Stomach (tissue), 9 donors: ENCODE data around the gene MAPT. TPM values are rescaled to one million over a fixed set of nuclear protein-coding genes. Genes with fewer than 3 reads are reported as not detected.

Source experiments
- DNase-seq, 2 donors: peaks; one replicate each; pipeline versions ENCODE4 v3.0.0 to v3.0.0-alpha.2; 2013 to 2019
- H3K27ac ChIP-seq, 5 donors: fragments of 200-600 bp in 4 of 5; sonication (generic) in 4 of 5; one replicate each; pipeline ENCODE4 v1.5.1; 2013 to 2019; ENCODE audit warnings: mild to moderate bottlenecking in 1 of 5, moderate library complexity in 1 of 5
- H3K27me3 ChIP-seq, 3 donors: fragments of 200-600 bp; sonication (generic); one replicate each; pipeline ENCODE4 v1.5.1; 2017 to 2019; ENCODE audit warnings: mixed run types in 1 of 3
- H3K36me3 ChIP-seq, 4 donors: fragments of 200-600 bp; sonication (generic); 1 replicate in 3 of 4; 2 replicates in 1 of 4; pipeline ENCODE4 v1.5.1; 2016 to 2019
- H3K4me1 ChIP-seq, 4 donors: fragments of 200-600 bp; sonication (generic); one replicate each; pipeline ENCODE4 v1.5.1; 2016 to 2019
- H3K4me3 ChIP-seq, 4 donors: fragments of 200-600 bp; sonication (generic) in 3 of 4; one replicate each; pipeline ENCODE4 v1.5.1; 2016 to 2019; ENCODE audit warnings: mild to moderate bottlenecking in 1 of 4
- H3K9me3 ChIP-seq, 4 donors: fragments of 200-600 bp; sonication (generic); one replicate each; pipeline ENCODE4 v1.5.1; 2016 to 2019
- CTCF ChIP-seq, 7 experiments: fragments of 450-650 bp in 4 of 7; fragments of 200-600 bp in 3 of 7; sonication (generic) in 3 of 7; IDR thresholded peaks; one replicate each; pipeline ENCODE4 v1.5.1; 2016 to 2019; ENCODE audit warnings: antibody characterized with exemption in 7 of 7, control low read depth in 2 of 7, mild to moderate bottlenecking in 1 of 7
- EP300 ChIP-seq: sonication (generic); formaldehyde crosslinking; IDR thresholded peaks from one replicate; pipeline ENCODE4 v1.6.1; 2017; ENCODE audit warnings: antibody characterized with exemption
- POLR2A ChIP-seq, 4 donors: fragments of 450-650 bp; IDR thresholded peaks; one replicate each; pipeline ENCODE4 v1.6.1; 2016; ENCODE audit warnings: antibody characterized with exemption in 4 of 4, control low read depth in 2 of 4, mild to moderate bottlenecking in 1 of 4, moderate library complexity in 1 of 4
- POLR2AphosphoS5 ChIP-seq, 3 donors: sonication (generic); formaldehyde crosslinking; IDR thresholded peaks; one replicate each; pipeline ENCODE4 v1.6.1; 2016; ENCODE audit warnings: antibody characterized with exemption in 3 of 3
- WGBS, 5 donors: extraction: QIAGEN DNeasy Blood & Tissue Kit in 3 of 5; methylation state at CpG; one replicate each; pipeline versions ENCODE4 v1.1.5 to v1.1.7; 2013 to 2018; 5-methylcytosine and 5-hydroxymethylcytosine counted together
- intact Hi-C: fragments of 100-400 bp; cut with DNase I; formaldehyde crosslinking; loops from one replicate; pipeline ENCODE4 v1.15.1; 2023; ENCODE audit warnings: low total_unique reads
- polyA plus RNA-seq, 3 donors: library from polyadenylated mRNA; stranded (reverse); fragments of 200-250 nt; gene quantifications; one replicate each; pipeline ENCODE4 v1.2.3, GENCODE V29; 2013
- total RNA-seq, 5 donors: library from RNA; depleted of rRNA; stranded (reverse); fragments of >200 nt; gene quantifications; one replicate each; pipeline versions ENCODE4 v1.1.0 to v1.2.3, GENCODE V29; 2014 to 2016
- donor health status: healthy with polysubstance abuse.
- donor health status: Bipolar disorder and iron deficiency.
- donor health status: healthy.

Gene MAPT
- total and polyA plus RNA-seq, 8 donors: 0.44 to 4.1 (median 1.7) TPM; not detected in 1

DNA sequence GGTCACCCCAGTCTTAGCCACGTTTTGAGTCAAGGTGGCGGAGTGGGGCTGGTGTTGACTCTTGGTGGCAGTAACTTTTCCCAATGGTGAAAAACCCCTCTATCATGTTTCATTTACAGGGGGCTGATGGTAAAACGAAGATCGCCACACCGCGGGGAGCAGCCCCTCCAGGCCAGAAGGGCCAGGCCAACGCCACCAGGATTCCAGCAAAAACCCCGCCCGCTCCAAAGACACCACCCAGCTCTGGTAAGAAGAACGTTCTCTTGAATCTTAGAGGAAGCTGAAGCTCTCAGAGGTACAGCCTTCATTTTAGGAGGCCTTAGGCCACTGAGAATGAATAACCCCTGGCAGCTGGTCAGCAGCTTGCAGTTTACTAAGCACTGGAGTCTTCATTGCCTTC lies 97.0 kb downstream of the MAPT start:
- intact Hi-C loops: no loop called here
- no peak for DNase-seq
- 77 to 84% (median 82%) methylated on average over 10 of the region's 10 CpGs for WGBS, 5 donors
- H3K27me3 ChIP-seq: no peaks in the 10 kb centered on the region
- no peak overlapping the region for H3K4me3 ChIP-seq
- H3K9me3 ChIP-seq: no peaks in the 10 kb centered on the region
- H3K4me1 ChIP-seq: no peaks in the 10 kb centered on the region
- TF ChIP-seq POLR2A (IDR thresholded peaks at IDR 0.05) (no peak), EP300 (no peak)
- H3K27ac ChIP-seq: no peak overlapping the region
- no peaks in the 10 kb centered on the region for H3K36me3 ChIP-seq

DNA sequence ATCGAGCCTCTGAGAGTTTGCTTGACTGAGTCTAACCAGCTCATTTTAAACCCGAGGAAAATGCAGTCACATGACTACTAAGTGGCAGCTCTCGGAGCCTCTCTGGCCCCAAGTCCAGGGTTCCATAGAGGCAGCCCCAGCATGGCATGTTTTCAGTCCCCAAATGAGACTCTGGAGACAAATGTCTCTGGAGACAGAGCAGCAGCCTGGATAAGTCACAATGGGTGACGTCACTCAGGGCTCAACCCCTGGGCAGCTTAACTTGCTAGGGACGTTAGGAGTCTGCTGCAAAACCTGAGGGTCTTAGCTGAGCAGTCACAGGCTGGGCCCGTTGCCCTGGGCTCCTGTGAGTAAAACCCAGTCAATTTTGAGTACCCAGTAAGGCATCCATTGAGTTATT lies 97.8 kb downstream of the MAPT start:
- DNase-seq: no peak
- no peaks in the 10 kb centered on the region for H3K4me1 ChIP-seq
- no peak for TF ChIP-seq EP300
- no peak for TF ChIP-seq POLR2AphosphoS5 (IDR thresholded peaks at IDR 0.05)
- TF ChIP-seq POLR2A (IDR thresholded peaks at IDR 0.05): no peak
- no peak for TF ChIP-seq CTCF (IDR thresholded peaks at IDR 0.05)
- 62 to 70% (median 68%) methylated on average over 5 to 6 of the region's 6 CpGs for WGBS, 5 donors
- H3K9me3 ChIP-seq: no peaks in the 10 kb centered on the region
- H3K36me3 ChIP-seq: no peaks in the 10 kb centered on the region
- no peak overlapping the region for H3K27ac ChIP-seq
- H3K4me3 ChIP-seq: no peak overlapping the region
- no peaks in the 10 kb centered on the region for H3K27me3 ChIP-seq
- intact Hi-C loops: no loop called here

- DNase-seq: no peak
- Histone ChIP-seq H3K4me1 (no peaks in the 10 kb centered on the region), H3K36me3 (no peaks in the 10 kb centered on the region), H3K27me3 (no peaks in the 10 kb centered on the region), H3K9me3 (no peaks in the 10 kb centered on the region), H3K27ac (no peak overlapping the region), H3K4me3 (no peak overlapping the region)
- TF ChIP-seq EP300 (no peak), CTCF (IDR thresholded peaks at IDR 0.05) (no peak), POLR2AphosphoS5 (IDR thresholded peaks at IDR 0.05) (no peak), POLR2A (IDR thresholded peaks at IDR 0.05) (no peak)
- intact Hi-C loops: no loop called here
- 82 to 87% (median 84%) methylated on average over 8 to 10 of the region's 10 CpGs for WGBS, 5 donors
These were observed 98.5 kb downstream of the MAPT start for GRCh38 chr17:45992904-45993303.

GRCh38 chr17:45993962-45994627 lies 99.7 kb downstream of the MAPT start:
- Histone ChIP-seq H3K4me3 (no peak overlapping the region), H3K4me1 (no peaks in the 10 kb centered on the region), H3K27me3 (no peaks in the 10 kb centered on the region), H3K36me3 (no peaks in the 10 kb centered on the region), H3K9me3 (no peaks in the 10 kb centered on the region), H3K27ac (no peak overlapping the region)
- 82 to 88% (median 87%) methylated on average over 13 to 16 of the region's 16 CpGs for WGBS, 5 donors
- DNase-seq: no peak
- TF ChIP-seq EP300 (no peak), CTCF (IDR thresholded peaks at IDR 0.05) (no peak), POLR2AphosphoS5 (IDR thresholded peaks at IDR 0.05) (no peak), POLR2A (IDR thresholded peaks at IDR 0.05) (no peak)
- intact Hi-C loops: no loop called here

- Histone ChIP-seq H3K36me3 (no peaks in the 10 kb centered on the region), H3K9me3 (no peaks in the 10 kb centered on the region), H3K4me3 (no peak overlapping the region), H3K27ac (no peak overlapping the region), H3K27me3 (no peaks in the 10 kb centered on the region), H3K4me1 (no peaks in the 10 kb centered on the region)
- no peak for DNase-seq
- TF ChIP-seq POLR2AphosphoS5 (IDR thresholded peaks at IDR 0.05) (no peak), EP300 (no peak), CTCF (IDR thresholded peaks at IDR 0.05) (no peak), POLR2A (IDR thresholded peaks at IDR 0.05) (no peak)
- intact Hi-C loops: no loop called here
- WGBS, 5 donors: 86 to 91% (median 90%) methylated on average over 8 of the region's 8 CpGs
These were observed 100.6 kb downstream of the MAPT start for GRCh38 chr17:45994987-45995386.
